ENCODE data around the gene MOB3B.

GRCh38 chr9:27538647-27539046 lies 9.0 kb upstream of the MOB3B start:
- TF ChIP-seq CTCF (IDR thresholded peaks at IDR 0.05) (no peak), POLR2A (IDR thresholded peaks at IDR 0.05) (no peak)
